ENCODE results near the gene CORO7. TPM values are rescaled to one million over a fixed set of nuclear protein-coding genes. Genes with fewer than 3 reads are reported as not detected.
A peak's percentile ranks its signal among the peaks of the same experiment; 100 is the strongest.

Gene CORO7
- total RNA-seq, 1 experiment from 2014 or later: 49.7 TPM

- no peak for DNase-seq
- Histone ChIP-seq H3K9me3 (replicated peaks) (no peaks in the 10 kb centered on the region), H3K27me3 (no peaks in the 10 kb centered on the region), H3K36me3 (no peaks in the 10 kb centered on the region), H3K27ac (no peak overlapping the region), H3K4me3 (no peak overlapping the region), H3K4me1 (peaks cover 17% of the 10 kb centered on the region)
These were observed 83.6 kb downstream of the CORO7 start for GRCh38 chr16:4332623-4333307.

GRCh38 chr16:4332083-4332482 is 84.3 kb downstream of the CORO7 start:
- no peaks in the 10 kb centered on the region for H3K27me3 ChIP-seq
- no peaks in the 10 kb centered on the region for H3K9me3 ChIP-seq (replicated peaks)
- no peak overlapping the region for H3K4me3 ChIP-seq
- DNase-seq: no peak
- peaks cover 17% of the 10 kb centered on the region for H3K4me1 ChIP-seq
- no peak overlapping the region for H3K27ac ChIP-seq
- no peaks in the 10 kb centered on the region for H3K36me3 ChIP-seq

GRCh38 chr16:4330277-4330874 is 86.0 kb downstream of the CORO7 start:
- H3K9me3 ChIP-seq (replicated peaks): no peaks in the 10 kb centered on the region
- no peaks in the 10 kb centered on the region for H3K36me3 ChIP-seq
- H3K27ac ChIP-seq: no peak overlapping the region
- no peaks in the 10 kb centered on the region for H3K27me3 ChIP-seq
- H3K4me3 ChIP-seq: no peak overlapping the region
- peak; percentile 71 to 75 for DNase-seq
- H3K4me1 ChIP-seq: peaks cover 17% of the 10 kb centered on the region

- H3K9me3 ChIP-seq (replicated peaks): no peaks in the 10 kb centered on the region
- H3K27me3 ChIP-seq: no peaks in the 10 kb centered on the region
- peaks cover 17% of the 10 kb centered on the region for H3K4me1 ChIP-seq
- no peak overlapping the region for H3K4me3 ChIP-seq
- DNase-seq: peak in 1 of 2 experiments; percentile 50
- no peaks in the 10 kb centered on the region for H3K36me3 ChIP-seq
- H3K27ac ChIP-seq: no peak overlapping the region
These were observed 87.3 kb downstream of the CORO7 start for GRCh38 chr16:4328782-4329775.

- Histone ChIP-seq H3K36me3 (no peaks in the 10 kb centered on the region), H3K9me3 (replicated peaks) (no peaks in the 10 kb centered on the region), H3K27me3 (no peaks in the 10 kb centered on the region), H3K4me3 (no peak overlapping the region), H3K4me1 (peaks cover 17% of the 10 kb centered on the region), H3K27ac (no peak overlapping the region)
- peak; percentile 33 to 41 for DNase-seq
These were observed 88.2 kb downstream of the CORO7 start for GRCh38 chr16:4328046-4328781.

- no peaks in the 10 kb centered on the region for H3K36me3 ChIP-seq
- peaks cover 17% of the 10 kb centered on the region for H3K4me1 ChIP-seq
- H3K27ac ChIP-seq: no peak overlapping the region
- H3K4me3 ChIP-seq: no peak overlapping the region
- H3K27me3 ChIP-seq: no peaks in the 10 kb centered on the region
- no peak for DNase-seq
- H3K9me3 ChIP-seq (replicated peaks): no peaks in the 10 kb centered on the region
These were observed 88.9 kb downstream of the CORO7 start for GRCh38 chr16:4327386-4328045.

GRCh38 chr16:4325253-4325758 is 91.1 kb downstream of the CORO7 start:
- DNase-seq: no peak
- Histone ChIP-seq H3K36me3 (no peaks in the 10 kb centered on the region), H3K27ac (no peak overlapping the region), H3K4me3 (no peak overlapping the region), H3K27me3 (no peaks in the 10 kb centered on the region), H3K9me3 (replicated peaks) (no peaks in the 10 kb centered on the region), H3K4me1 (peaks cover 17% of the 10 kb centered on the region)

- Histone ChIP-seq H3K36me3 (no peaks in the 10 kb centered on the region), H3K4me1 (peaks cover 17% of the 10 kb centered on the region), H3K27ac (no peak overlapping the region), H3K4me3 (no peak overlapping the region), H3K9me3 (replicated peaks) (no peaks in the 10 kb centered on the region), H3K27me3 (no peaks in the 10 kb centered on the region)
- no peak for DNase-seq
These were observed 91.7 kb downstream of the CORO7 start for GRCh38 chr16:4324492-4325252.

GRCh38 chr16:4323845-4324488 is 92.4 kb downstream of the CORO7 start:
- Histone ChIP-seq H3K27ac (no peak overlapping the region), H3K27me3 (no peaks in the 10 kb centered on the region), H3K4me1 (peaks cover 11% of the 10 kb centered on the region), H3K4me3 (no peak overlapping the region), H3K36me3 (no peaks in the 10 kb centered on the region), H3K9me3 (replicated peaks) (no peaks in the 10 kb centered on the region)
- peak in 1 of 2 experiments; percentile 34 for DNase-seq

- Histone ChIP-seq H3K9me3 (replicated peaks) (no peaks in the 10 kb centered on the region), H3K4me1 (peaks cover 4% of the 10 kb centered on the region), H3K27me3 (no peaks in the 10 kb centered on the region), H3K36me3 (no peaks in the 10 kb centered on the region), H3K27ac (no peak overlapping the region), H3K4me3 (no peak overlapping the region)
- no peak for DNase-seq
These were observed 93.1 kb downstream of the CORO7 start for GRCh38 chr16:4323071-4323844.

- H3K27me3 ChIP-seq: no peaks in the 10 kb centered on the region
- H3K4me3 ChIP-seq: no peak overlapping the region
- H3K36me3 ChIP-seq: no peaks in the 10 kb centered on the region
- no peak for DNase-seq
- H3K9me3 ChIP-seq (replicated peaks): no peaks in the 10 kb centered on the region
- H3K27ac ChIP-seq: no peak overlapping the region
- peaks cover 8% of the 10 kb centered on the region for H3K4me1 ChIP-seq
These were observed 94.0 kb downstream of the CORO7 start for GRCh38 chr16:4322121-4323052.
